K562 (cell line): Measurements from ENCODE around the gene ARHGAP24. TPM values are rescaled to one million over a fixed set of nuclear protein-coding genes. Genes with fewer than 3 reads are reported as not detected.

ENCODE experiments used
- ARID1B ChIP-seq: fragments of 450-650 bp; IDR thresholded peaks from 2 replicates; pipeline ENCODE4 v1.6.1; 2016; ENCODE audit warnings: antibody characterized with exemption, mild to moderate bottlenecking, inconsistent platforms
- CBFA2T2 ChIP-seq: fragments of 450-650 bp; conservative IDR thresholded peaks from 2 replicates; pipeline ENCODE4 v1.6.1; 2017; ENCODE audit warnings: mild to moderate bottlenecking
- CBFA2T3 ChIP-seq: fragments of 450-650 bp; IDR thresholded peaks from 2 replicates; pipeline ENCODE4 v1.6.1; 2017
- DPF2 ChIP-seq: fragments of 450-650 bp; IDR thresholded peaks from 2 replicates; pipeline ENCODE4 v1.6.1; 2016
- FOXJ2 ChIP-seq: fragments of 200-800 bp; sonication (Bioruptor generic); IDR thresholded peaks from 2 replicates; pipeline ENCODE4 v1.6.1; 2016; ENCODE audit warnings: missing genetic modification characterization, missing compliant biosample characterization
- MAZ ChIP-seq, 2 experiments: fragments of 450-650 bp in 1 of 2; sonication (generic) in 1 of 2; formaldehyde crosslinking; IDR thresholded peaks in 1 of 2; conservative IDR thresholded peaks in 1 of 2; 2 replicates each; pipeline versions ENCODE4 v1.4.0 to v1.5.0; 2020; ENCODE audit warnings: mild to moderate bottlenecking in 1 of 2, missing genetic modification reagents in 1 of 2
- MTA3 ChIP-seq: fragments of 450-650 bp; formaldehyde crosslinking; IDR thresholded peaks from 2 replicates; pipeline ENCODE4 v1.6.1; 2017; ENCODE audit warnings: mild to moderate bottlenecking, borderline replicate concordance
- NBN ChIP-seq: fragments of 450-650 bp; IDR thresholded peaks from 2 replicates; pipeline ENCODE4 v1.6.1; 2016; ENCODE audit warnings: low read depth, mild to moderate bottlenecking
- NFATC3 ChIP-seq: fragments of 450-650 bp; IDR thresholded peaks from 2 replicates; pipeline ENCODE4 v1.6.1; 2017; ENCODE audit warnings: mild to moderate bottlenecking
- POLR2AphosphoS5 ChIP-seq: IDR thresholded peaks from 2 replicates; pipeline ENCODE4 v1.6.1; 2011; ENCODE audit warnings: mild to moderate bottlenecking, low read depth, low read length, moderate library complexity; ENCODE audit not compliant: control insufficient read depth, insufficient read depth
- RAD21 ChIP-seq, 2 experiments: fragments of 250-450 bp in 1 of 2; fragments of 450-650 bp in 1 of 2; sonication (Bioruptor Pico) in 1 of 2; formaldehyde crosslinking in 1 of 2; IDR thresholded peaks in 1 of 2; conservative IDR thresholded peaks in 1 of 2; 2 replicates each; pipeline versions ENCODE4 v1.4.0 to v1.8.0; 2020 to 2022; ENCODE audit warnings: mild to moderate bottlenecking in 2 of 2, moderate library complexity in 1 of 2
- RCOR1 ChIP-seq, 2 experiments: IDR thresholded peaks; 2 replicates each; pipeline ENCODE4 v1.6.1; 2012; ENCODE audit warnings: low read depth in 2 of 2, low read length in 2 of 2, borderline replicate concordance in 1 of 2, improper control_type of control experiment in 1 of 2
- SOX6 ChIP-seq: fragments of 450-650 bp; IDR thresholded peaks from 2 replicates; pipeline ENCODE4 v1.6.1; 2014; ENCODE audit warnings: mild to moderate bottlenecking
- TAL1 ChIP-seq: fragments of 450-650 bp; IDR thresholded peaks from 2 replicates; pipeline ENCODE4 v1.6.1; 2016; ENCODE audit warnings: mild to moderate bottlenecking
- TCF3 ChIP-seq: sonication (generic); formaldehyde crosslinking; IDR thresholded peaks from 2 replicates; pipeline ENCODE4 v1.4.0; 2020; ENCODE audit warnings: mild to moderate bottlenecking, missing genetic modification reagents
- ZBED1 ChIP-seq: IDR thresholded peaks from 2 replicates; pipeline ENCODE4 v1.6.1; 2014
- ZNF583 ChIP-seq: fragments of 250-450 bp; sonication (Bioruptor Pico); IDR thresholded peaks from 2 replicates; pipeline ENCODE4 v1.4.0; 2020
- ZNF589 ChIP-seq: fragments of 200-800 bp; sonication (Bioruptor generic); IDR thresholded peaks from 2 replicates; pipeline ENCODE4 v1.6.1; 2016; ENCODE audit warnings: low read depth, missing genetic modification characterization, missing compliant biosample characterization
- ZNF644 ChIP-seq: fragments of 200-800 bp; sonication (Bioruptor generic); IDR thresholded peaks from 2 replicates; pipeline ENCODE4 v1.6.1; 2016; ENCODE audit warnings: low read depth, missing genetic modification characterization, missing compliant biosample characterization
- ZNF766 ChIP-seq: fragments of 200-800 bp; sonication (Bioruptor generic); conservative IDR thresholded peaks from 2 replicates; pipeline ENCODE4 v1.6.1; 2016; ENCODE audit warnings: missing genetic modification characterization, missing compliant biosample characterization
- polyA plus RNA-seq, 8 experiments: library from polyadenylated mRNA; depleted of rRNA in 4 of 8; stranded (reverse) in 5 of 8; unstranded in 3 of 8; fragments of >200 nt; fragmentation: Nextera tagmentation in 2 of 8; fragmentation: Illumina TruSeq in 1 of 8; extraction: Ambion mirVana in 2 of 8; extraction: Trizol in 1 of 8; gene quantifications; 2 replicates each; pipeline versions ENCODE4 v1.2.1 to v1.2.3, GENCODE V29; 2011 to 2014; ENCODE audit warnings: inconsistent platforms in 1 of 8, missing spikeins in 1 of 8
- total RNA-seq, 7 experiments: library from RNA; depleted of rRNA in 6 of 7; stranded (reverse); fragments of >200 nt in 6 of 7; fragmentation: Illumina TruSeq in 2 of 7; extraction: Trizol in 2 of 7; gene quantifications; 2 replicates each; pipeline versions ENCODE4 v1.2.1 to v1.2.3, GENCODE V29; 2011 to 2021; ENCODE audit warnings: low replicate concordance in 1 of 7
- TF ChIP-seq, protein P1 (sequence below): fragments of 200-800 bp; sonication (Bioruptor generic); IDR thresholded peaks from 2 replicates; pipeline ENCODE4 v1.6.1; 2017; ENCODE audit warnings: missing genetic modification characterization, missing compliant biosample characterization
- TF ChIP-seq, protein P2 (sequence below): fragments of 450-650 bp; formaldehyde crosslinking; IDR thresholded peaks from 2 replicates; pipeline ENCODE4 v1.4.0; 2022; ENCODE audit warnings: mild to moderate bottlenecking, moderate library complexity

Gene ARHGAP24
- total and polyA plus RNA-seq, 9 of the 15 experiments (the other 6 are each of a cell fraction or from before 2014, with no cell fraction given): 8.0 to 22.6 (median 14.0) TPM

DNA sequence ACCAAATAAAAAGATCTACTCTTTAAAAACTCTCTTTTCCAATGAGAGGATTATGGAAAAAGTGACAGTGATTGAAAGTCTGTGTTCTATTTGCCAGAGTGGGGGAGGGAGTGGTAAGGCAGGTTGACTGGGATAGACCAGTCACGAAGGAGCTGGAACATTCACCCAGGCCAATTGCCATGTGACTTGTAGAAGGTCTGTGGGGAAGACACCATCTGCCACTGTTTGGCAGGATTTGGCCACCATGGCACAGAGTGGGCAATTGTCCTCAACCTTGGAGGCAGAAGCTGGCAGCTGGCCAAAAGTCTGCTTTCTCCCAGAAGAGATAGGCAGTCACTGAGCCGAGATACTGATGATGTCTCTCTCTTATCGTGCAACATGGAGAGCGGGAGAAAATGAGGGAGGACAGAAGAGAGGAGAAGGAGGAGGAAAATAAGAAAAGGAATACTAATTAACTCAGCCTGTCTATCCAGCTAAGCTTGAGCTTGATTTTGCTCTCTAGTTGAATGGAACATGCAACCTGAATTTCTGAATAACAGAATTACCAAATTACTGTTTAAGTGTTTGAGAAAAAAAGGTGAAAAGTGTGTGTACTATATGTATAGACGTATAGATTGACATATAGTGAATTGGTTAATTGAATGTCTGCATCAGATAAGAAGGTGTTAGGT is 267.1 kb downstream of the ARHGAP24 start (continued):
- TF ChIP-seq NFATC3: 0 out of 2 replicates have a peak, but pooled peaks have one; percentile 21
- TF ChIP-seq POLR2AphosphoS5: peak; percentile 45; the same call in 1 of the 2 replicates
- TF ChIP-seq TAL1: peak; percentile 50; the same call in 1 of the 2 replicates
- peak in 1 of 2 experiments; percentile 43; a peak in 1 of 4 replicates for TF ChIP-seq MAZ (CRISPR knock-in tag; conservative IDR thresholded peaks at IDR 0.05 in 1 of 2, IDR thresholded peaks at IDR 0.05 in 1 of 2)
- TF ChIP-seq, protein P1, sequence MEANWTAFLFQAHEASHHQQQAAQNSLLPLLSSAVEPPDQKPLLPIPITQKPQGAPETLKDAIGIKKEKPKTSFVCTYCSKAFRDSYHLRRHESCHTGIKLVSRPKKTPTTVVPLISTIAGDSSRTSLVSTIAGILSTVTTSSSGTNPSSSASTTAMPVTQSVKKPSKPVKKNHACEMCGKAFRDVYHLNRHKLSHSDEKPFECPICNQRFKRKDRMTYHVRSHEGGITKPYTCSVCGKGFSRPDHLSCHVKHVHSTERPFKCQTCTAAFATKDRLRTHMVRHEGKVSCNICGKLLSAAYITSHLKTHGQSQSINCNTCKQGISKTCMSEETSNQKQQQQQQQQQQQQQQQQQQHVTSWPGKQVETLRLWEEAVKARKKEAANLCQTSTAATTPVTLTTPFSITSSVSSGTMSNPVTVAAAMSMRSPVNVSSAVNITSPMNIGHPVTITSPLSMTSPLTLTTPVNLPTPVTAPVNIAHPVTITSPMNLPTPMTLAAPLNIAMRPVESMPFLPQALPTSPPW (CRISPR knock-in tag): no peak
- TF ChIP-seq SOX6: 0 out of 2 replicates have a peak, but pooled peaks have one; percentile 18
- TF ChIP-seq MTA3: 0 out of 2 replicates have a peak, but pooled peaks have one; percentile 30
- TF ChIP-seq CBFA2T3: peak; percentile 76
- TF ChIP-seq RAD21 (CRISPR knock-in tag; conservative IDR thresholded peaks at IDR 0.05 in 1 of 2, IDR thresholded peaks at IDR 0.05 in 1 of 2): 0 out of 4 replicates have a peak, but pooled peaks of 1 of the 2 experiments have one; percentile 18
- peak; percentile 64; the same call in 1 of the 2 replicates for TF ChIP-seq TCF3
- peak; percentile 45; the same call in 1 of the 2 replicates for TF ChIP-seq ZNF766 (CRISPR knock-in tag)
- TF ChIP-seq NBN: 0 out of 2 replicates have a peak, but pooled peaks have one; percentile 20
- TF ChIP-seq ZNF644 (tag): no peak
- TF ChIP-seq, protein P2, sequence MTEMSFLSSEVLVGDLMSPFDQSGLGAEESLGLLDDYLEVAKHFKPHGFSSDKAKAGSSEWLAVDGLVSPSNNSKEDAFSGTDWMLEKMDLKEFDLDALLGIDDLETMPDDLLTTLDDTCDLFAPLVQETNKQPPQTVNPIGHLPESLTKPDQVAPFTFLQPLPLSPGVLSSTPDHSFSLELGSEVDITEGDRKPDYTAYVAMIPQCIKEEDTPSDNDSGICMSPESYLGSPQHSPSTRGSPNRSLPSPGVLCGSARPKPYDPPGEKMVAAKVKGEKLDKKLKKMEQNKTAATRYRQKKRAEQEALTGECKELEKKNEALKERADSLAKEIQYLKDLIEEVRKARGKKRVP (CRISPR knock-in tag): peak; percentile 29; the same call in 1 of the 2 replicates
- peak in 1 of 2 experiments; percentile 73; a peak in 1 of 4 replicates for TF ChIP-seq RCOR1 (IDR thresholded peaks at IDR 0.05; ENCODE audit: borderline replicate concordance in 1 of 2, low read depth in 2 of 2, low read length in 2 of 2)
- TF ChIP-seq ARID1B: peak; percentile 78
- TF ChIP-seq ZNF583 (CRISPR knock-in tag): 0 out of 2 replicates have a peak, but pooled peaks have one; percentile 35
- TF ChIP-seq DPF2: peak; percentile 74
- TF ChIP-seq ZBED1: no peak
- 0 out of 2 replicates have a peak, but pooled peaks have one; percentile 22 for TF ChIP-seq FOXJ2 (tag)
- TF ChIP-seq ZNF589 (CRISPR knock-in tag): no peak
- peak; percentile 56 for TF ChIP-seq CBFA2T2
